Upper lobe of left lung (tissue), 4 donors: ENCODE data around the gene TPM2.

Source experiments
- CTCF ChIP-seq, 6 experiments: fragments of 450-650 bp in 4 of 6; fragments of 200-600 bp in 2 of 6; sonication (generic) in 2 of 6; IDR thresholded peaks; one replicate each; pipeline ENCODE4 v1.5.1; 2016 to 2019; ENCODE audit warnings: antibody characterized with exemption in 6 of 6
- EP300 ChIP-seq, 4 donors: sonication (generic); formaldehyde crosslinking; IDR thresholded peaks; one replicate each; pipeline ENCODE4 v1.5.1; 2017; ENCODE audit warnings: antibody characterized with exemption in 4 of 4, control low read depth in 2 of 4

DNA sequence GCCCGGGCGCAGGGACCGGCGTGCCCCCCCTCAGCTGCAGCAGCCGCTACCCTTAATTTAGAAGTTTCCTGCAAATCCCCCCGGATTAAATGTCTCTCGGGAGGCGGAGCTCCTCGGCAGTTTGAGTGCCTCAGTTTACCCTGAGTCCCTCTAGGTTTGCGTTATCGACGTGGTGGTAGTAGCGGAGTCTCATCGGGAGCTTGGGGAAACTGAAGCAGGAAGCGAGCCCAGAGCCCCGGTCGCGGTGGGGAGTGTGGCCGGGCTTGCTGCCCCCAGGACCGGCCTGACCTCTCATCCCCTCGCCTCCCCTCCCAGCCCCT is 529 bp upstream of the TPM2 start:
- no peak for TF ChIP-seq CTCF (IDR thresholded peaks at IDR 0.05)
- no peak for TF ChIP-seq EP300 (IDR thresholded peaks at IDR 0.05)
